GM15510 (cell line): ENCODE measurements around the gene VMAC.

Experiments used
- POLR2A ChIP-seq: IDR thresholded peaks from 3 replicates; pipeline ENCODE4 v1.6.1; 2011; ENCODE audit warnings: borderline replicate concordance; ENCODE audit not compliant: insufficient read length; ENCODE audit errors: extremely low read depth

Gene VMAC

GRCh38 chr19:5932609-5933262 is 28.1 kb downstream of the VMAC start:
- TF ChIP-seq POLR2A, result no peak

GRCh38 chr19:5933391-5934068 is 28.9 kb downstream of the VMAC start:
- TF ChIP-seq POLR2A, result no peak

- TF ChIP-seq POLR2A, result no peak
These were observed 29.4 kb downstream of the VMAC start for GRCh38 chr19:5934069-5934401.

- no peak for TF ChIP-seq POLR2A
These were observed 30.3 kb downstream of the VMAC start for GRCh38 chr19:5934774-5935472.

GRCh38 chr19:5935473-5936291 is 31.0 kb downstream of the VMAC start:
- no peak for TF ChIP-seq POLR2A

- TF ChIP-seq POLR2A, result no peak
These were observed 31.6 kb downstream of the VMAC start for GRCh38 chr19:5936292-5936592.

- TF ChIP-seq POLR2A, result no peak
These were observed 32.9 kb downstream of the VMAC start for GRCh38 chr19:5937550-5937949.

GRCh38 chr19:5940260-5941208 is 35.9 kb downstream of the VMAC start:
- TF ChIP-seq POLR2A, result no peak

- no peak for TF ChIP-seq POLR2A
These were observed 37.0 kb downstream of the VMAC start for GRCh38 chr19:5941673-5942072.

GRCh38 chr19:5943045-5943444 is 38.4 kb downstream of the VMAC start:
- no peak for TF ChIP-seq POLR2A

GRCh38 chr19:5943623-5944022 is 39.0 kb downstream of the VMAC start:
- TF ChIP-seq POLR2A, result no peak

GRCh38 chr19:5947435-5947834 is 42.8 kb downstream of the VMAC start:
- no peak for TF ChIP-seq POLR2A

GRCh38 chr19:5948752-5949564 is 44.3 kb downstream of the VMAC start:
- no peak for TF ChIP-seq POLR2A
